ENCODE data around the gene IGFBP4. TPM values are rescaled to one million over a fixed set of nuclear protein-coding genes. Genes with fewer than 3 reads are reported as not detected.

Gene IGFBP4
- total RNA-seq, 1 donor from 2014 or later, result 72.1 TPM

DNA sequence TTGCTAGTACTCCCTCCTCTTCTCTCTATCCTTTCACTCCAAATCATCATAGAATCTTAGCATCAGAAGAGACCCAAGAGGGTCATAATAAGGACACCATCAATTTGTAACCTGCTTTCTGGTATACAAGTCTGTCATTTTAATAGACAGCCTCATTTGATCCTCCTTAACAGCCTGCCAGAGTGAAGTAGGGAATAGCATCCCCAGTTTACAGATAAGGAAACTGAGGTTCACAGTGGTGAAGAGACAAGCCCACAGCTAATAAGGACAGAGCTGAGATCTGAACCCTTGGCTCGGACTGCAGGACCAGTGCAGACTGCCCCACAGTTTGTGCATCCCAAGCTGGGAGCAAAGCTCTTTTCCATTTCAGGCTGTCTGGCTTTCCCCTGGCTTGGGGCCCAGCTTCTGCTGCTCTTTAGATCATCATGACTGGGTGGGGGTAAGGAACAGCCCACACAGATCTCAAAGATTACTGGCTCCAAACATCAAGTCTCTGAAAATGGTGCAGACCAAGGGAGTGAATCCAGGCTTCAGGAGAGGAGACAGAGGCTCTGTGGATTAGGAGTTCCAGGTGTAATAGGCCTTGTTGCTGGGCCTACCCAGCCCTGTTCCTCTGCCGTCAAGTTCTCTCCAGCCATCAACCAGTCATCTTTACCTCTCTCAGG is 10.3 kb upstream of the IGFBP4 start:
- ATAC-seq, result no peak

DNA sequence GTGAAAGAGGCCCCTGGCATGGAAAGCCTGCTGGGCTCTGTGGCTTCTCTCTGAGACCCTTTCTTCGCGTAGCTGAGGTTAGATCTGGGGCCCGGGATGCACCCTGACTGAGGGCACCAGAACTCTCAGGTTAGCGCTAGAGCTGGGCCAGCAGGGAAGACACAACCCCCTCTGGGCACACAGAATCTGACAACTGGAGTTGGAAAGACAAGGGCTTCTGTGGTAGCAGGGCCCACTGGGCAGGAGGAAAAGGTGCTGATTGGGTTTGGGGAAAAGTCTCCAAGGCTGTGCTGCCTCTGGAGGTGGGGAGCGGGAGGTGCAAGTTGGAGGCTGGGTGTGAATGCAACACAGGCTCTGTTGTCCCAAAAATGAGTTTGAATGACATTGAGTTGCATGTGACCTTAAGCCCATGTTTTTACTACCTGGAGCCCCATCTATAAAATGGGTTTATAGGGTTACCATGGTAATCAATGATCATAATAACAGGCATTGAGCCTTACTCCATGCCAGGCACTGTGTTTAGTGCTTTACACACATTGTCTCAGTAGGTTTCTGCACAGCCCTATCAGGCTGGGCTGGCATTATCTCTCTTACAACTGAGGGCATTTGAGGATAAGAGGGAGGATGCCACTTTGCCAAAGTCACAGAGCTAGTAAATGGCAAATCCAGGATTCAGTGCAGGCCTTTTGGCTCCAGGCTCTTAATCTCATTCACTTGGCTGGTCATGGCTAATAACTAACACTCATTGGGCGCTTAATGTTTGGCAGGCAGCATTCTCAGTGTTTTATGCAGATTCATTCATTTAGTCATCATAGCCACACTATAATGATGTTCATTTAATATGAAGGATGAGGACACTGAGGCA is 9.5 kb upstream of the IGFBP4 start:
- no peak for ATAC-seq

DNA sequence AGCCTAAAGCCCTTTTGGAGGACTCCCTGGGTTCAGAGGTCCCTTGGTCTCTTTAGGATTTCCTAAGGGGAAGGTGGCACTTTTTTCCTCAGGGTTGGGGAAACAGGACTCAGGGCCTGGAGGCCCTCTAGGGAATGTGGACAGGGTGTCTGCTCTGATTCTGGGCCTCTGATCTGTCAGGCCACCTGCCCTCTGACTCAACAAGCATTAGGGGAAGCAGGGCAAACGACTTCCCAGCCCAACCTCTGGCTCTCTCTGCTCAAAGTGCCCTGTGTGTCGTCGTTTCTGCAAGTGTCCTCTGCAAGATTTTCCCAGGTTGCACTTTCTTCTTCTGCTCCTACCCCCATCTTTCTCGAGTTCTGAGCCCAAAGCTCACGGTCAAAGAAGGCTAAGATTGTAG is 6.6 kb upstream of the IGFBP4 start:
- no peak for ATAC-seq

DNA sequence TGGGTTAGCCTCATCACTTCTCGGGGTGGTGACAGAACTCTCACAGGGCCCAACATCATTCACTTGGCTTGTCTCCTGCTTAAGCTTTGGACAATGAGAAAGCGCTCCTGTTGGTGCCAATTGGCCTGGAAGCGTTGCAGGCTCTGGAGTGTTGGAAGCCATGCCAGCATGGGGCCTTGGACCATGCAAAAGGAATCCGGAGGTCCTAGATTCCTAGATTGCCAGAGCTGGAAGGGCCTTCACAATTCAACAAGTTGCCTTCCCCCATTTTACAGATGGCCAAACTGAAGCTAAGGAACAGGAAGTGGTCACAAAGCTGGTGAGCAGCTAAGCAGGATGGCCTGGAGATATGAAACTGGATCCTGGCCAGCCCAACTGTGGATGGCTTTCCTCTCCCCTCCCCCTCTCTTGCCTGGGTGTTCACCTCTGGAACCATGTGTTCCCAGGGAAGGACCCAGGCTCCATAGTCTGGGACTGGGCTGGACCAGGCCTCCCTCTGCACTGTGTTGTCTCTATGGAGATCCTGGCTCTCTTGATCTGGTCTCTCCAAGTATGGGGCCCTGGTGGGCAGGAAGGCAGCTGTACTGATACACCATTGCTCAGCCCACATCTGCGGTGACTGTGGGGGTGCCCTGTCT is 6.0 kb upstream of the IGFBP4 start:
- ATAC-seq, result no peak

DNA sequence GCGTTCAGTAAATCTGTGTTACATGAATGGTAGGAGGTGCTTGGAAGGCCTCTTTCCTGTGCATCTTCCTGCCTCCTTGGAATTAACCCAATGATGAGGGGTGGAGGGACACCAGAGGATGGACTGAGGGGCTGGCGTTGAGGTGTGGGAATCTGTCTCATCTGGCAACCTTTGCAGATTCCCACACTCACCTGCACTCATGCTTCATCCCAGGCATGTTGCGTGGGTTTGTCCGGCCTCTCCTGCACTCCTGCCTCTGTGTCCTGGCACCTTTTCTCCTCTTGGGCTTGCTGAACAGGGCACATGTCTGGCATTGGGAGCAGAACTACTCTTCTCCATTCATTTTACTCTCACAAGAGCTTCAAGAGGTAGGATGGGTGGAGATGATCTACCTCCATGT is 3.1 kb upstream of the IGFBP4 start:
- no peak for ATAC-seq

DNA sequence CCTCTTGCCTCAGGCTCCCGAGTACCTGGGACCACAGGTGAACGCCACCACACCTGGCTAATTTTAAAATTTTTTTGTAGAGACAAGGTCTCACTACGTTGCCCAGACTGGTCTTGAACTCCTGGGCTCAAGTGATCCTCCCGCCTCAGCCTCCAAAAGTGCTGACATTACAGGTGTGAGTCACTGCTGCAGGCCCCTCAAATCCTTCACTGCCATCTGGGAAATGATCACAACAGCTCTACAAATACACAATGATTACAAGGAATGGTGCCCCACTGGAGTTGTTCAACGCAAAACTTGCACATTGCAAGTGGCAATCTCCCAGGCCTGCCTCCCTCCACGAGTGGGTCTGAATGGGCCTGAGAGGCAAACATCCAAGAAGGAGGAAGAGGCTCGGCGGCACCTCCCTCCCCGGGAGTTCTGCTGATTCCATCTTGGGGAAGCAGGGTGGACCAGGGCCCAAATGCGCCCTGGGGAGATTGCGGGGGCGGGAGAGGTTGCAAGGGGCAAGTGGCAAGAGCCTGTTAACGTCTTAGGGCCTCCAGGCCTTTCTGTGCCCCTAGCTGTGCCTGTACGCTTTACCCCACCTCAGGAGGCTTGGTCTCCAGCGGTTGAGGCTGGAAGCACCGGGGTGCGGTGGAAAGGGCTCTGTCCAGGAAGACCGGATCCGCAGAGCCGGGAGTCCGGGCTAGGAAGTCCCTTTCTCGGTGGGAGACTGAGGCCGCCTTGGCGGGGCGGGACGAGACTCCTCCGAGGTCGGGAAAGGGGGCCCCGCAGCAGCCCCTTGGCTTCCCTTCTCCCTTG is 656 bp upstream of the IGFBP4 start:
- ATAC-seq, result peak; percentile 46

DNA sequence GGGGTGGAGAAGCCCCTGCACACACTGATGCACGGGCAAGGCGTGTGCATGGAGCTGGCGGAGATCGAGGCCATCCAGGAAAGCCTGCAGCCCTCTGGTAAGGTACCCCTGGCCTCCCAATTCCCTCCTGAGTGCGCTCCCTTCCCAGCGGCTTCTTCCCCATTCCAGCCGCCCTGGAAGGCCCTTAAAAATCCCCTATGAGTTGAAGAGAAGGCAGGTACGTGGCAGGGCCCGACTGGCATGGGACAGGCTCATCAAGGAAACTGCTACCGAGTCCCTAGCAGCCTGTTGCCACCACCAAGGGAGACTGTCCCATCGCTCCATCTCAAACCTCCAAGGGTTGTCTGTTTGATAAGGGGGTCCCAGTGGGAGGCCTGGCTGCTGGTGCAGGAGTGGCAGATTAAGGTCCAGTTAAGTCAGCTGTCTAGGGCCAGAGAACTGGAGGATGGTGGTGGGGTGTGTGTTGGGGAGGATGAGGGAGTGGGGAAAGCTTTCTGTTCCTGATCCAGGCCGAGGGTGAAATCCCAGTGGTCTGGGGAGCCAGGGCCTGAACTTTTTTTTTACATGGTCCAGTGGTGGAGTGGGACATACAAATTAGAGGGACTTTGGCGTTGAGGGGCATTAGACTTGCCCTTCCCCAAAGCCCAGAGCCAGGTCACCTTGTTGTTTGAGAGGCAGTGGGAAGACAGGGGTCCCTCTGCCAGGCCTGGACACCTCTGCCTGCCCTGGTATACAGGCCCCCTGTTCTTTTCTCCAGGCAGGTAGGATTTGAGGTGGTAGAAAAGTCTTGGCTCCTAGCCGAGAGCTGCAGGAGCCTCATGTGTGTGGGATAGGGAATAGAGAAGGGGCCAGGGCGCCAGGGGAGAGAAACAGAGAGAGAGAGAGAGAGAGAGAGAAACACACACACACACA is 994 bp downstream of the IGFBP4 start:
- peak; percentile 3 for ATAC-seq

DNA sequence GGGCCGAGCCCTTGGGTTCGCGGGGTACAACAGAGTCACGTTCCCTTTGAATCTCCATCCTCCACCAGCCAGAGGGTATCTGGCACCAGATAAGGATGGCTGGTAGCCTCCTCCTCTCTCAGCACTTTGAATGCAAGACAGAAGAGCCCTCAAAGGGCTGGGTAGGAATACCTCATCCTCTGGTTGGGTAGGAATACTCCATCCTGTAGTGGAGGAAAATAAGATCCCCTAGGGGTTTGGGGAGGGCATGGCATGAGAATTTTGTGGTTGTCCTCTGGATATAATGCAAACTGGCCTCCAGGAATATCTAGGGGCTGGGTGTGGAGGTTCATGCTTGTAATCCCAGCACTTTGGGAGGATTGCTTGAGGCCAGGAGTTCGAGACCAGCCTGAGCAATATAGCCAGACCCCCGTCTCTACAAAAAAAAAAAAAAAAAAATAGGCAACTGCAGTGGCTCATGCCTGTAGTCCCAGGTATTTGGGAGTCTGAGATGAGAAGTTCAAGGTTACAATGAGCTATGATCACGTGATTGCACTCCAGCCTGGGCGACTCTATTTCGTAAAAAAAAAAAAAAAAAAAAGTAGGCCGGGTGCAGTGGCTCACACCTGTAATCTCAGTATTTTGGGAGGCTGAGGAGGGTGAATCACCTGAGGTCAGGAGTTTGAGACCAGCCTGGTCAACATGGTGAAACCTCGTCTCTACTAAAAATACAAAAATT is 2.7 kb downstream of the IGFBP4 start:
- ATAC-seq, result no peak

DNA sequence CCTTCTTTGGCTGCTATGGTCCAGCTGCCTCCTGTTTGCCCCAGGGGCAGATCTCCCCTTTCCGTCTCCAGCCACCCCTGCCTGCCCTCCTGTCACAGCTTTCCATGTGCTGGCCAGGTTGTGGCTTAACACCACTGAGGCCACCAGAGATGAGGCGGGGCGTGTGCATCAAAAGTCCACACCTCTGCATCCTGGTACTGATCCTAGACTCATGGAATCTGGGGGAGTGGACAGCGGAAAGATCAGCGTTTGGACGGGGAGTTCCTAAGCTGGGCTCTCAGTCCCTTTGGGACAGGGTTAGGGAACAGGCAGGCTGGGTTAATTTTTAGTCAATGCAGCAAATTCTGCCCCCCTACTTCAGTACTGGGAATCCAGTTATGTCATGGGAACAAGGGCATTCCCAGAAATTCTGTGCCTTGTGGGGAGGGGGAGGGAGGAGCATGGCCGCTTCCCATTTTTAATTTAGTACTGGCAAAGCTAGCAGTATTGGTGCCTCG is 3.9 kb downstream of the IGFBP4 start:
- no peak for ATAC-seq

DNA sequence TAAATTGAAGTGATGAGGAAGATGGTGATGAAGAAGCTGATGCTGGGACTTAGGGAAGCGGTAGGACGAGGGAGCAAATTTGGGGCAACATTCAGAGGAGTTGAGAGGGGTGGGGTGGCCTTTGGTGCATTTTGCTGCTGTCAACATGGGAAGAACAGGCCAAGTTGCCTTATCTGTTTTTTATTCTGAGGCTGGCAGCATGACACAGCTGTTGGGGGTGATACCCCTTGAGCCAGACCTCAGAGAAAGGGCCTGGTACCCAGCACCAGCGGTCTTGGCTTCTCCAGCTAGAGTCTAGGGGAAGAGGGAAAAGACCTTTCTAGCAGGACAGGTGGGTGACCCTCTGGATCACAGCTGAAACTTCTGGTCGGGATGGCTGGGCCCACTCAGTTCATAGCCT is 4.6 kb downstream of the IGFBP4 start:
- no peak for ATAC-seq

DNA sequence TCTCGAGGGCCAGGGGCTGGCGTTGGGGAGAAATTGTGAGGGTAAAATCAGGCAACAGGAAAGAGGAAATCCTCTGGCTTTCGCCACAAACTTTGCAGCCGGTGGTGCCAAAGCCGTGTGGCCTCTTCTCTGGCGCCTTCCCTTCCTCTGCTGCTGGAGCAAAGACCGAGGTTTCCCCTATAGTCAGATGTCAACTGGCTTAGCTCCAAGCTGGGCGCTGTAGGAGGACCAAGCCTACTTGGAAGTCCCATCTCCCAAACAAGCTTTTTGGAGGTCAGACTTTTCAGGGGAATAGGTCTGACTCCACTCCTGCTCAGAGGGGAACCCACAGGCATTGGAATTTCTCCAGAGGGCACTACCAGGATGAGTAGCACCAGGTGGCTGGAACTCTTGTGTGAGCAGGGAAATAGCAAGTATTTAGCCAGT is 5.0 kb downstream of the IGFBP4 start:
- no peak for ATAC-seq

DNA sequence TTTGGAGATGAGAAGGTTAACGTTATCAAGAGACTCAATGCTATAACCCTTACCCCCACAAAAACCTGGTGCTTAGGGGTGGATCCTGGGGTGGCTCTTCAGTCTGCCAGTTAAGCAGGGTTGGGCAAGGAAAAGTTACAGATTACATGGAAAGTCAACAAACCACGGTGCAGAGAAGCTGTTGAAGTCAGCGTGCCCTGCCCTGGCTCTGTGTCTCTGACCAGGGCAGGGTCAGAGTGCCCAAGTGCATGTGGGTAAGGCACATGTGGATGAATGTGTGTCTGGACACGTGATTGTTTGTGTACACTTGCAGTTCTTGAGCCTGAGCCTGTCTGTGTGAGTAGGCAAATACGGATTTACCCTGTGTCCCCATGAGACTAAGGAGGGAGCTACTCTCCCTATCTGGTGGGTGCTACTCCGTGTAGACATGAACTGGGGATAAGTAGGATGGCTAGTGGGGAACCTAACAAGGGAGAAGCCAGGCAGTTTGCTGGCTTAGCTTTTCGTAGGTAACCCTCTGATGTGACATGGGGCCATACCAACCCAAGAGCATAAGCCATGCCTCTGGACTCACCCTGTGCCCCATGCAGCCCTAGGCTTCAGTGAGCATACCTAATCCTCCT is 5.5 kb downstream of the IGFBP4 start:
- peak; percentile 47 for ATAC-seq

DNA sequence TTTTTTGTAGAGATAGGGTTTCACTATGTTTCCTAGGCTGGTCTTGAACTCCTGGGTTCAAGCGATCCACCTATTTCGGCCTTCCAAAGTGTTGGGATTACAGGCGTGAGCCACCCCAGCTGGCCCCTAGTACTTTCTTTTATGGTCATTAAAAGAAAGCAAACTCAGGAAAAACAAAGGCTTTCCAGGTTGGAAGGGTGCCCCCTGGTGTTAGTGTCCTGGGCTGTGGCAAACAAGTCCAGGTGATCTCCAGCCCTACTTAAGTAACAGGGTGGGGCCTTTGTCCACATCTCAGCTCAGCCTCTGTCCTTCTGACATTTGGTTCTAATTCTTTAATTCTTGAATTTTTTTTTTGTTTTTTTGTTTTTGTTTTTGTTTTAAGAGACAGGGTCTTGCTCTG is 6.9 kb downstream of the IGFBP4 start:
- ATAC-seq, result no peak

DNA sequence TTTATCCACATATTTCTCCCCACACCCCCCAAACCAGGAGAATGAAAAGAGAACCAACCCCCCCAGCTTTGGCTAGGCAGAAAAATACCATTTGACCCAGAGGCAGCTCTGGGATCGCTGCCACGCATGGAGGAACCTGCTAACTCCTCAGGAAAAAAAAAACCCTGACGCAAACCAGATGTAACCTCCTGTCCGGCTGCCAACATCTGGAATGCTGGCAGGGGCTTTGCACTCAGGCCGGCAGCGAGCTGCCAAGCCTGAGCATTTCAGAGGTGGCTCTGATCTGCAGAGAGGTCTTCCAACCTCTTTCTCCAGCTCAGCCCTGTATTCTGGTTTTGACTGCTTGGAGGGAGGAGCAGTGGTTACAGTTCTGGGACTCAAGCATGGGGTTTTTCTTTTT is 8.2 kb downstream of the IGFBP4 start:
- no peak for ATAC-seq

DNA sequence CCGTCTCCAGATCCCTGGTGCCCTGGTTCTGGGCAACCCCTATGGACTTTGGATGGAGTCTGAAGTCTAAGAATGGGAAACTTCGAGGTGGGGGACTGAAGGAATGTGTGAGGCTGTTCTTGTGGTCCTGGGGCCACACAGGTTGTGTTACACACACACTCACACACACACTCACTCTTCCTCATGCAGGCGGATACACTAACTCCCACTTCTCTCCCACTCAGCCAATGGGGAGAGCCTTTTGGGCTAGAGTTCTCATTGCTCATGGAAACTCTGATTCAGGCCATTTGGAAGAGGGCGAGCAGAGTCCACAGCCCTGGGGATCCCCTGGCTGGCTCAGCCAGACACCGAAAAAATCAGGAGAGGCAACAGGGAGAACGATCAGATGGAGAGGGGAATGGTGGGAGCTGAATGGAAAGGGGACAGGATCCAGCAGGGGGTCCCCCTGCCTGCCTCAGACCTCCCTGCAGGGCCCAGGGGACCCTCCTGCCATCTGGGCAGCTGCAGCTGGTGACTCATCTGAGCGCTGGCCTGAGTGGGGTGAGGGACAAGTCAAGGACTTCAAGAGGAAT is 9.1 kb downstream of the IGFBP4 start:
- peak; percentile 6 for ATAC-seq

DNA sequence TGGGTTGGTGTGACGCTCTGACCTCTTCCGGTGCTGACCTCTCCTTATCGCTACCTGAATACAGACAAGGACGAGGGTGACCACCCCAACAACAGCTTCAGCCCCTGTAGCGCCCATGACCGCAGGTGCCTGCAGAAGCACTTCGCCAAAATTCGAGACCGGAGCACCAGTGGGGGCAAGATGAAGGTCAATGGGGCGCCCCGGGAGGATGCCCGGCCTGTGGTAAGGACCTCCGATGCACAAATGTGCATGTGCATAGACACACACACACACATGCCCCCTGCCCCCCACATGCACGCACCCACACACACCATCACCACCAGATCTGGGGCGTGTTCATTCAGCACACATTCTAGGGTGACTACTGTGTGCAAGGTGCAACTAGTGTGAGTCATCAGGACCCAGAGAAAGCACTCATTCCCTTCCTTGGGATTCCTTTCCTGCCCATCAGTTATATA is 9.7 kb downstream of the IGFBP4 start:
- ATAC-seq, result peak; percentile 58

DNA sequence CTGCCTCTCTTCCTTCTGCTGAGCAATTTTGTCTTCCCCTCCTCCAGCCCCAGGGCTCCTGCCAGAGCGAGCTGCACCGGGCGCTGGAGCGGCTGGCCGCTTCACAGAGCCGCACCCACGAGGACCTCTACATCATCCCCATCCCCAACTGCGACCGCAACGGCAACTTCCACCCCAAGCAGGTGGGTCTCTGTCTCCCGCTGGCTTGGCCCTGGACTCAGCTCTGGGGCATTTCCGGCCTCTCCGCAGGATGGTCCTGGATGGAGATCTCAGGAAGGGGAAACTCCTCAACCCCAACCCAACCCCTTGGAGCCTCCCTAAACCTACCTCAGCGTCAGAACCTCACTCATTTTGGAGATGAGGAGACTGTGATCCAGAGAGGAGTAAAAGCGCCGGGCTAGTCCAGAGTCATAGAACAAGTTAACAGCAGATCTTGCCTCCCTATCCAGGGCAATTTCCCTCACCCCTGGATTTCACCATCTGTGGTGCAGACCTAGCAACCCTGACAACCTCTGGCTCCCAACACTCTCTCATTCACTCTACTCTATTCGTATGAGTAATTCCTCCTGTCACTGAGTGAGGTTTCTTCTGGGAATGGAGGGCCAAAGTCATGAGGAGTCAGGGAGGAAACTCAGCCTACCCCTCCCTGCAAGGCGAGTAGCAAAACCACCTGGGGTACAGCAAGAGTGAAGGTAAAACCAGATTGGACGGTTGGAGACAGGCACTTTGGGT is 10.8 kb downstream of the IGFBP4 start:
- ATAC-seq, result peak; percentile 13

DNA sequence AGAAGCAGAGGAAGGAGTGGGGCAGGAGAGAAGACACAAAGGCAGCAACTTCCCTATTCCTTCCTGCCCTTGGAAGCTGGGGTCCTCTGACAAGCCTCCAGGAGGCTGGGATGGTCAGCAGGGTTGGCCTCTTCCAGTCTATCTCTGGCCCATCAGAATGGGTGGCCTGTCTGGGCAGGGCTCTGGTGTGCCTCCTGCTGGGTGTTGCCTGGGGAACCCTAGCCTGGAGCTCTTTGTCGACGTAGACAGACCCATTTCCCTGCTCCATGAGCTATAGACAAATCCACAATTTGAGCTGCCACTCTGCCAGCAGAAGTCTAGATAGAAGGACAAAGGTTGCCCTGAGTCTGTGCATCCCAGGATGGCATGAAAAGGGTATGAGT is 11.4 kb downstream of the IGFBP4 start:
- ATAC-seq, result no peak

DNA sequence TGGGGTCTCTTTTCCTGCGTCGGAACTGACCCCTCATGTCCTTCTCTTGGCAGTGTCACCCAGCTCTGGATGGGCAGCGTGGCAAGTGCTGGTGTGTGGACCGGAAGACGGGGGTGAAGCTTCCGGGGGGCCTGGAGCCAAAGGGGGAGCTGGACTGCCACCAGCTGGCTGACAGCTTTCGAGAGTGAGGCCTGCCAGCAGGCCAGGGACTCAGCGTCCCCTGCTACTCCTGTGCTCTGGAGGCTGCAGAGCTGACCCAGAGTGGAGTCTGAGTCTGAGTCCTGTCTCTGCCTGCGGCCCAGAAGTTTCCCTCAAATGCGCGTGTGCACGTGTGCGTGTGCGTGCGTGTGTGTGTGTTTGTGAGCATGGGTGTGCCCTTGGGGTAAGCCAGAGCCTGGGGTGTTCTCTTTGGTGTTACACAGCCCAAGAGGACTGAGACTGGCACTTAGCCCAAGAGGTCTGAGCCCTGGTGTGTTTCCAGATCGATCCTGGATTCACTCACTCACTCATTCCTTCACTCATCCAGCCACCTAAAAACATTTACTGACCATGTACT is 13.2 kb downstream of the IGFBP4 start:
- no peak for ATAC-seq
